ENCODE data around the gene SOX5. TPM values are rescaled to one million over a fixed set of nuclear protein-coding genes. Genes with fewer than 3 reads are reported as not detected.

The SOX5 gene
- total RNA-seq, 4 donors from 2014 or later: 1.3 to 9.6 (median 3.3) TPM

- Histone ChIP-seq H3K4me1 (no peaks in the 10 kb centered on the region), H3K36me3 (no peaks in the 10 kb centered on the region), H3K4me3 (no peak overlapping the region), H3K27ac (no peak overlapping the region), H3K9me3 (no peaks in the 10 kb centered on the region), H3K27me3 (no peaks in the 10 kb centered on the region)
- ATAC-seq (no peak), DNase-seq (no peak)
- intact Hi-C loops (cut with DNase I; ENCODE audit: low total_unique reads): no loop called here
- in situ Hi-C loops (cut with MboI; ENCODE audit: low sequenced_read_pairs in 4 of 4): no loop called here
- TF ChIP-seq POLR2A (IDR thresholded peaks at IDR 0.05): no peak
- TF ChIP-seq CTCF (IDR thresholded peaks at IDR 0.05 in 4 of 5, conservative IDR thresholded peaks at IDR 0.05 in 1 of 5): no peak
Observed at GRCh38 chr12:23851602-23852001, 97.9 kb downstream of the SOX5 start.

DNA sequence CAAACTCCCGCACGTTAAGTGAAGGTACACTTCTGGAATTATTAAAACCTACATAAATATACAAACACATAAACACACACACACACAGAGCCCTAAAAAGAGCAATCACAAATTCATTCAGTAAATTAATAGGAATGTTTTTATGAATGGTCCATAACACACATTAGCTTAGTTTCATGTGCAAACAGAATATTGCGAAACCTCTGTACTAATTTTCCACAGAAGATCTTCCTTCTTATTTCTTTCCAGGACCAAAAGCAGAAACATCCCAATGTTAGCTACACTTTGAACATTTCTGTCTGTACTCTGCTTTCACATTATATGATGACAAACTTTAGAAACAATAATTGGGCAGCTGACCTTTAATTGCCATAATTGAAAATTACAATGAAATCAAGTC lies 101.6 kb downstream of the SOX5 start:
- ATAC-seq (no peak), DNase-seq (no peak)
- in situ Hi-C loops (cut with MboI; ENCODE audit: low sequenced_read_pairs in 4 of 4) (no loop called here), intact Hi-C loops (cut with DNase I; ENCODE audit: low total_unique reads) (no loop called here)
- Histone ChIP-seq H3K4me1 (no peaks in the 10 kb centered on the region), H3K9me3 (no peaks in the 10 kb centered on the region), H3K4me3 (no peak overlapping the region), H3K27me3 (no peaks in the 10 kb centered on the region), H3K27ac (no peak overlapping the region), H3K36me3 (no peaks in the 10 kb centered on the region)
- TF ChIP-seq CTCF (IDR thresholded peaks at IDR 0.05 in 4 of 5, conservative IDR thresholded peaks at IDR 0.05 in 1 of 5) (no peak), POLR2A (IDR thresholded peaks at IDR 0.05) (no peak)

- no peak for DNase-seq
- in situ Hi-C loops (cut with MboI; ENCODE audit: low sequenced_read_pairs in 4 of 4): no loop called here
- no peaks in the 10 kb centered on the region for H3K9me3 ChIP-seq
Observed at GRCh38 chr12:23843958-23844357, 105.5 kb downstream of the SOX5 start.

DNA sequence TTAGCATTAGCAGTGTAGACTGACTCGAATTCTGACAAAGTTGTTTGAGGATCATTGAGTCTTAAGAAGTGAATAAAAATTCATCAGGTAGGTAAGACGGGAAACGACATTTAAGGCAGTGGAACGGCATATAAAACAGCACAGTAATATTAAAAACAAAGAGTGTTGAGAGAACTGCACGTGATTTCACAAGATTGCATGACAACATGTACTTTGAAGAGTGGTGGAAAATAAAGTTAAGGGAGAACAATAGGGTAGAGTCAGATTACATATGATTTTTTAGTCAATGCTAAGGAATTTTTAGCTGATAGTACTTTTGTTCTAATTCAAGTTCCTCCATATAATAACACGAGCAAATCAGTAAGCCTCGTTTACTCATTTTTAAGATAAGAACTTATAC lies 115.4 kb downstream of the SOX5 start:
- Histone ChIP-seq H3K27ac (no peak overlapping the region), H3K9me3 (no peaks in the 10 kb centered on the region), H3K4me1 (no peaks in the 10 kb centered on the region), H3K36me3 (no peaks in the 10 kb centered on the region), H3K27me3 (no peaks in the 10 kb centered on the region), H3K4me3 (no peak overlapping the region)
- DNase-seq: no peak
- intact Hi-C loops (cut with DNase I; ENCODE audit: low total_unique reads): no loop called here
- TF ChIP-seq CTCF (IDR thresholded peaks at IDR 0.05 in 4 of 5, conservative IDR thresholded peaks at IDR 0.05 in 1 of 5) (no peak), POLR2A (IDR thresholded peaks at IDR 0.05) (no peak)
- in situ Hi-C loops (cut with MboI; ENCODE audit: low sequenced_read_pairs in 4 of 4): no loop called here
- no peak for ATAC-seq

More at GRCh38 chr12:23843958-23844357, 105.5 kb downstream of the SOX5 start:
- Histone ChIP-seq H3K27me3 (no peaks in the 10 kb centered on the region), H3K4me3 (no peak overlapping the region), H3K36me3 (no peaks in the 10 kb centered on the region), H3K27ac (no peak overlapping the region), H3K4me1 (no peaks in the 10 kb centered on the region)
- no peak for ATAC-seq
- TF ChIP-seq POLR2A (IDR thresholded peaks at IDR 0.05) (no peak), CTCF (IDR thresholded peaks at IDR 0.05 in 4 of 5, conservative IDR thresholded peaks at IDR 0.05 in 1 of 5) (no peak)
- intact Hi-C loops (cut with DNase I; ENCODE audit: low total_unique reads): no loop called here

GRCh38 chr12:23831739-23832138 lies 117.7 kb downstream of the SOX5 start:
- intact Hi-C loops (cut with DNase I; ENCODE audit: low total_unique reads) (no loop called here), in situ Hi-C loops (cut with MboI; ENCODE audit: low sequenced_read_pairs in 4 of 4) (no loop called here)
- Histone ChIP-seq H3K27ac (no peak overlapping the region), H3K4me3 (no peak overlapping the region), H3K4me1 (no peaks in the 10 kb centered on the region), H3K9me3 (no peaks in the 10 kb centered on the region), H3K27me3 (no peaks in the 10 kb centered on the region), H3K36me3 (no peaks in the 10 kb centered on the region)
- ATAC-seq (no peak), DNase-seq (no peak)
- TF ChIP-seq POLR2A (IDR thresholded peaks at IDR 0.05) (no peak), CTCF (IDR thresholded peaks at IDR 0.05 in 4 of 5, conservative IDR thresholded peaks at IDR 0.05 in 1 of 5) (no peak)

Measured in gastrocnemius medialis (tissue), 4 donors.